Activated T-cell treated with anti-CD3 and anti-CD28 coated beads for 1 hour (primary cell): ENCODE results near the gene NUDT16.
"Not testable (repeated sequence)": the region's sequence is repeated elsewhere in the genome, so short reads cannot be mapped to it uniquely, and the experiment has no call there.

Source experiments
- DNase-seq: peaks from one replicate; pipeline ENCODE4 v3.0.0-alpha.2; 2020; ENCODE audit warnings: low read depth

NUDT16 gene

DNA sequence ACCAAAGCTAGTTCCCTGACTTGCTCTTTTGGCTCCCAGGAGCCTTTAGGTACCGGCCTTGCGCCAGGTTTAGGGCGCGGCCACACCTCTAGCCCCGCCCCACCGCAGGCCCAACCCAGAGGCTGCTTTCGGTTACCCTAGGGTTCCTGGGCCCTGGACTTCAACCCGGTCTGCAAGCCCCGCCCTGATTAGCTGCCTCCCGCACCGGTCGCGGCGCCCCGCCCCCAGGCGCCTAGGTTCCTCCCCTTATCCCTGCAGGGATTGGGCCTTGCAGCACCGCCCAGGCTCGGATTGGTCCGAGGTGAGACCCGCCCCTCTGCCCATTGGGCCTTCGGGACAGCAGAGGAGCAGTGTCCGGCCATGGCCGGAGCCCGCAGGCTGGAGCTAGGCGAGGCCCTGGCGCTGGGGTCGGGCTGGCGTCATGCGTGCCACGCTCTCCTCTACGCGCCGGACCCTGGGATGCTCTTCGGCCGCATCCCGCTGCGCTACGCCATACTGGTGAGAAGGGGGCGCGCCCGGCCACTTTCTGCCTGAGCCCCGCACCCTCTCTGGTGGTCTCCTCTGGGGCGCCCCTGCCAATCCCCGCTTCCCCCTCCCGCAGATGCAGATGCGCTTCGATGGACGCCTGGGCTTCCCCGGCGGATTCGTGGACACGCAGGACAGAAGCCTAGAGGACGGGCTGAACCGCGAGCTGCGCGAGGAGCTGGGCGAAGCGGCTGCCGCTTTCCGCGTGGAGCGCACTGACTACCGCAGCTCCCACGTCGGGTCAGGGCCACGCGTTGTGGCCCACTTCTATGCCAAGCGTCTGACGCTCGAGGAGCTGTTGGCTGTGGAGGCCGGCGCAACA lies at the start of gene NUDT16:
NUDT16 (plus strand) TSS at position 330 of the 847 bp plus-strand sequence; CDS start at position 361, 31 bp downstream.
- peak; percentile 94 for DNase-seq

- DNase-seq = no peak
Measured at GRCh38 chr3:131338948-131339640, 42.5 kb upstream of the NUDT16 start.

DNA sequence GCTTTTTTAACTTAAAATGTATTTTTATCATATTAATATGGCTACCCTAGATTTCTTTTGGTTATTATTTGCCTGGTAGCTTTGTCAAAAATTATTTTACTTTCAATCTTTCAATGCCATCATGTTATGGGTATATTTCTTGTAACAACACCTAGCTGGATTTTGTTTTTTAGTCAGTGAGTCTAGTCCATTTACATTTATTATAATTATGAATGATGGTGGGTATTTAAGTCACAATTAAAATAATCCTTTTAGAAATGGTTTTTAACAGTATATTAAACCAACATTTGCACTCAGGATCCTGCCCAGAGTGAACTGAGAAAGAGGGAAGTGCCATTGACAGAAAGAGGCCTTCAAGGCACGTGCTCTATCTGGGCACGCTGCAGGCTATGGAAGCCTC lies 39.8 kb upstream of the NUDT16 start:
- DNase-seq = no peak

GRCh38 chr3:131348911-131349310 lies 32.7 kb upstream of the NUDT16 start:
- no peak for DNase-seq

- no peak for DNase-seq
Measured at GRCh38 chr3:131349454-131349853, 32.1 kb upstream of the NUDT16 start.

DNA sequence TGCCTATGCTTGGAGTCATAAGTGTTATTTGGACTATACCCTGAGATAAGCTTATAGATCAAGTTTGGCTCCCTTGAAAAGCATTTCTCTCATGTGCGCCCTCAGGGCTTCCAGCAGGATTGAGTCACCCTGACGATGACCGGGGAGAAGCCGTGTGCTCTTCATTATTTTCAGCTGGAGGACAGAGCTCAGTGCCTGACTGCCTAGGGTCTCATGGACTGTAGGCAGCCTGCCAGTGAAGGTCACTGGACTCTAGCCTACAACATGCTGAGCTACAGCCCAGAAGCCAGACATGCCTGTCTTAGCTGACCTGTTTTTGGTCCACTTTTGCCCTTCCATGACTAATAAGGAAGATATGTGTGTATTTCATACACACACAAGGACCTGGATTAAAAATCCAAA lies 31.6 kb upstream of the NUDT16 start:
- no peak for DNase-seq

DNA sequence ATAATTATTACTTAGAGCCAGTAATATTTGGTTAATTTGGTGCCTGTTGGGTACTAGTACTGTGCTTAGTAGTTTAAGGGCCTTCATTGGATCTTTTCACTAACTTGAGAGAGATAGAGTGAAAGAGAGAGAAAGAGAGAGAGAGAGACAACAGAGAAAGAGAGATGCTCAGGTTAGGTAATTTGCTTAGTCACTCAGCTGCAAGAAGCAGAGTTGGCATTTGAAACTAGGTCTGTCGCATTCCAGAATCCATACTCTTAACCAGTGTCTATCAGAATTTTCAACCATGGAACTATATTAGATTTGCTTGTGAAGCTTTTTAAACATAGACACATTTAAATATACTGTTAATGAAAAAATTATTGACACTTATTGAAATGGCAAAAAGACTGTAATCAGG lies 31.1 kb upstream of the NUDT16 start:
- DNase-seq = no peak

DNA sequence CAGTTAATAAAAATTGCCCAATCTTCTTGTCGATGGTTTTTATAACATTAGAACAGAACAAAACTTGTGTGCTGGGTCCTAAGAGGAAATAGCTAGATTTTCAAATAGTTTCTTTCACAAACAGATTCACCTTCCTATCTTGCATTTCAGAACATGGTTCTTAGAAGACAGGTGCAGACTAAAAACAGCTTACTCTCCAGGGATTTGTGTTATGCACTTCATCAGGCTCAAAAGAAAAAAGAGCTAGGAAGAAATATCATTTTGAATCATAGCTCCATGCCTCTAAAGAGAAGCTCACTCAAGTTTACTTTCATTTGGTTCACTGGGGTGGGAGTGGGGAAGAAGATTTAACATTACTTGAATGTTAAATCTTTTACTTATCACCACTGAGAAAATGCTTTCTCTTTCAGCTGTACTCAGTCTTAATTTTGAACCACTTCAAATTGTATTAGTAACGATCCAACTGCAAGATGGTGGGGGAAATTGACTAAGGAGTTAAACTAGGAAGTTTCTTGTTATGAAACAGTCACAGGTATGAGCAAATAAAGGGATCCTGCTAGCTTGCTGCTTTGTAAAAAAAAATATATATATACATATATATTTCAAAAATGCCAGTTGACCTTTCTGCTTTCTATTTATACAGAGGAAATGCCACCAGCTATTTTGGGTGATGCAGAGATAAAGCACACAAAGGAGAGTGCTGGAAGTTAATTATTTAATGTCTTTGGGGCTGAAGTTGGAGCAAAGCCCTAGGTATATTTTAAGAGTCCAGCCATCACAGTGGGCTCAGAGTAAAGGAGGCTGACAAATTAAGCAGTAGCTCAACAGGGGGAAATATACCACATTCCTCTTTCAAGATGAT lies 28.3 kb upstream of the NUDT16 start:
- DNase-seq = no peak

- DNase-seq = no peak
Measured at GRCh38 chr3:131353986-131354385, 27.6 kb upstream of the NUDT16 start.

DNA sequence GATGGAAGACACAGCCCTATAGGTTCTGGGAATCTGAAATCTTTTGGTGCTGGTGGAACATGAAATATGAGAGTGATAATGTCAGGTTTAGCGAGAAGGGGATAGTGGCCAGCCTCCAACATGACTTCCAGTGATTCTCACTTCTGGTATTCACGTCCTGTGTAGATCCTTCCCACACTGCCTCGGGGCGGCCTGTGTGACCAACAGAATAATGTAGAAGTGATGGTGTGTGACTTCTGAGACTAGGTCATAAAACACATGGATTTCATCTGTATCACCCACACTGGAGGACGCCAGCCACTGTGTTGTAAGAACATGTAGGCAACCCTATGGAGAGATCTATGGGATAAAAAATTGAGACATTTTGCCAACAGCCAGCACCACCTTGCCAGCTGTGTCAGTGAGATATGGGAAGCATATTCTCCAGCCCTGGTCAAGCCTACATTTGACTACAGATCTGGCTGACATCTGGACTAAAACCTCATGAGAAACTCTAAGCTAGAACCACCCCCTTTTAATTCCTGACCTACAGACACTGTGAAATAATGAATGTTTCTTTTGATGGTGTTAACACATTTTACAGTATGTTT lies 25.5 kb upstream of the NUDT16 start:
- no peak for DNase-seq

GRCh38 chr3:131357275-131357674 lies 24.3 kb upstream of the NUDT16 start:
- DNase-seq = no peak

DNA sequence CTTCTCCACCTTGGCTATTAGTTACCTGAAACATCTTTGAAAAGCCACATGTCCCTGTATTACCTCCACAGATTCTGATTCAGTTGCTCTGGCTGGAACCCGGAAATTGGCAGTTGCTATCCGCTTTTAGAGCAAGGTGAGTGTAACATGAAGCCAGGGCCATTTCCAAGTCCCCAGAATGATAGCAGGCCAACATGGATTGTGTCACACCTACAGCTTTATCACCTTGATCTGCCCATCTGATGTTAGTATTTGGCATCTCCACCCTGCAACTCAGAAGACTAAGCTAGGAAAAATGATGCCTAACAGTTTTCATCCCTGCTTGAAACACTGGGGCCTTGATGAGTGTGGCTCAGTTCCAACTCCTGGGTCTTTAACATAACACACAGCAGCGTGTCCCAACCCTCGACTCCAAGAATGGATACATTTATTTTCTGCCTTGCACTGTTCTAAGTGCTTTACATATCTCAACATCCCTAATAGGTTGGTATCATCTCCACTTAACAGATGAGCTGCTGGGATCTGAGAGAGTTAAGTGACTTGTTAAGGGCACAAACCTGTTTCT lies 21.3 kb upstream of the NUDT16 start:
- no peak for DNase-seq

DNA sequence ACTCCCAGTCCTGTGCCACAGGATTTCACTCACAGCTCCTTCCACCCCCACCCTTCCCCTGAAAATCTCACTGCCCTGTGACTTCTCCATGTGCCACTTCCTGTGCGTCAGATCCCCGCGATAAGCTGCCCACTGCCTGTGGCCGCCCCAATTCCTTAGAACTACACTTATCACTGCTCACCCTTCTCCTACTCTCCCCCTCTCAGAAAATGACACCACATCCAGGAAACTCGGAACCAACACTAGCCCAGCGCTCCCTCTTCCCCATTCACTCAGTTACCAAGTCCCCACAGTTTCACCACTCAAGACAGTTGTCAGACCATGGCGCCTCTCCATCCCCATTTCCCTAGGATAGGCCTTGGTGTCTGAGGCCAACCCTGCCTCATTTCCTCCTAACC lies 20.5 kb upstream of the NUDT16 start:
- DNase-seq = not testable (repeated sequence)

- no peak for DNase-seq
Measured at GRCh38 chr3:131361464-131362421, 19.8 kb upstream of the NUDT16 start.

GRCh38 chr3:131363275-131363674 lies 18.3 kb upstream of the NUDT16 start:
- DNase-seq = no peak

DNA sequence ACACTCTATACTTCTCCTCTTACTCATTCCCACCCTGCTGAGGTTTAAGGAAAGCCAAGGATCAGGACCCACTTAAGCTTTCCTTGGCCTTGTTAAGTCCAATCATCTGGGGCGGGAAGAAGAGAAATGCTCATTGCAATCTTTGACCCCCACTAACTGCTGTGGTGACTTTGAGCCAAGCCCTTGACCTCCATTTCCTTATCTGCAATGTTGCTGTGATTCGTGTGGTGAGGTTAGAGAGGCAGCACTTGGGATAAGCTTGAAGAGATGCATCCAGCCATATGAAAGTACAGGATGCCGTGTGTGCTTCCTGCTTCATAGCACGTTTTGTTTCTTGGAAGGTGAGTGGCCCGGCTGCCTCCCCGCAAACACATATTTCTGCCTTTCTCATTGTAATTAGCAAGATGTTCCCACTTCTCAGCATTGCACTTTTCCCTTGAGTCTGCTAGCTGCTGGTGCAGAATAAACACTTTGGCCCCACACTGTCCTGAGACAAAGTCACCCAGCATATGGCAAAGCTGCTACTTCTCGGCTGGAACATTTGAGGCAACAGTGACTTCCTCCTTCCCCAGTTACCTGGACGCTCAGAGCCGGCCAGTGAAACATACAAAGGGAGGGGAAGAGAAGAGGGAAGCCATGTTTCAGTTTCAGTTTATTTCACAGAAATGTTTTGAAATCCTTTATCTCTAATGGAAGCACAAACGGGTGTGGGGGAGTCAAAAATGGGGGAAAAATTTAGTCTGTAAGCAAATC lies 10.5 kb upstream of the NUDT16 start:
- DNase-seq = no peak

DNA sequence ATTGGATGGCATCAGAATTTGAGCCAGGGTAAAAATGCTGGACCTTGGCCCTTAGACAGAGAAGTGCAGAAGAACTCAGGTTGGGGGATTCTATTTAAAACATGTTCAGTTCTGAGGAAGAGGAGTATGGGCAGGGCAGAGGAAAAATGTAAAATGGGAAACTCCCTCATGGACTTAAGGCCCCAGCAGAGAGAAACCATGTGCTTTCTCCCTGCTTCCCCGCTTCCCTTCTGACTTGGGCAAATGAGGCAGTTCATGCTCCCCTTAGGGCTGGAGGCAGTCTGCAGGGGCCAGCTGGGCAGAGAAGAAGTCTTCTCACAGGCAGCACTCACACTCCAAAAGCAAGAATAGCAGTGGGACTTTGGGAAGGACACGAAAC lies 9.9 kb upstream of the NUDT16 start:
- DNase-seq = no peak

- DNase-seq = no peak
Measured at GRCh38 chr3:131374741-131375140, 6.8 kb upstream of the NUDT16 start.

GRCh38 chr3:131380821-131381444 lies 641 bp upstream of the NUDT16 start:
- not testable (repeated sequence) for DNase-seq
